K562 treated with DMSO at 1 percent for 12 hours (cell line): ENCODE measurements around the gene NOX1. TPM values are rescaled to one million over a fixed set of nuclear protein-coding genes. Genes with fewer than 3 reads are reported as not detected.

Source experiments
- total RNA-seq: library from RNA; unstranded; fragments of 300-600 nt; gene quantifications from 2 replicates; pipeline ENCODE4 v1.2.3, GENCODE V29; 2022; ENCODE audit not compliant: insufficient read depth

Gene NOX1
- not detected in 2 replicates for total RNA-seq

DNA sequence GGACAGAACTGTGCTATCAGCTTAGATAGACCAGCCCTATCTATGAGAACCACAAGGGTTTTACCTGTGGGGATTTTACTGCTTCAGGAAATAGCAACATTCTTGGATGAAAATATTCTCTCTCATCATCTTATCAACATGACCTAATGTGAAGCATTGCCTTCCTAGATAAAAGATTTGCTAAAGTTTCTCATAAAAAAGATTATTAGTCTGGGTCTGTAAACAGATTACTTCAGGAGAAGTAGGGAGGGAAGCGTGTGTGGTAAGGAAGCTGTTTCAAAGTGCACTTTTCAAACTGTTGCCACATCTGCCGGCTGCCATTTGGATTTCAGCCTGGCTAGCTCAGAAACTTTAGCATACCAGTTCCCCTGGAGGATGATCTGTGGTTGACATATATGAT is at the start of gene NOX1:
Gene NOX1 (minus strand): TSS at position 35 of the 400 bp plus-strand sequence. CDS start 220 bp downstream, outside the sequence.

DNA sequence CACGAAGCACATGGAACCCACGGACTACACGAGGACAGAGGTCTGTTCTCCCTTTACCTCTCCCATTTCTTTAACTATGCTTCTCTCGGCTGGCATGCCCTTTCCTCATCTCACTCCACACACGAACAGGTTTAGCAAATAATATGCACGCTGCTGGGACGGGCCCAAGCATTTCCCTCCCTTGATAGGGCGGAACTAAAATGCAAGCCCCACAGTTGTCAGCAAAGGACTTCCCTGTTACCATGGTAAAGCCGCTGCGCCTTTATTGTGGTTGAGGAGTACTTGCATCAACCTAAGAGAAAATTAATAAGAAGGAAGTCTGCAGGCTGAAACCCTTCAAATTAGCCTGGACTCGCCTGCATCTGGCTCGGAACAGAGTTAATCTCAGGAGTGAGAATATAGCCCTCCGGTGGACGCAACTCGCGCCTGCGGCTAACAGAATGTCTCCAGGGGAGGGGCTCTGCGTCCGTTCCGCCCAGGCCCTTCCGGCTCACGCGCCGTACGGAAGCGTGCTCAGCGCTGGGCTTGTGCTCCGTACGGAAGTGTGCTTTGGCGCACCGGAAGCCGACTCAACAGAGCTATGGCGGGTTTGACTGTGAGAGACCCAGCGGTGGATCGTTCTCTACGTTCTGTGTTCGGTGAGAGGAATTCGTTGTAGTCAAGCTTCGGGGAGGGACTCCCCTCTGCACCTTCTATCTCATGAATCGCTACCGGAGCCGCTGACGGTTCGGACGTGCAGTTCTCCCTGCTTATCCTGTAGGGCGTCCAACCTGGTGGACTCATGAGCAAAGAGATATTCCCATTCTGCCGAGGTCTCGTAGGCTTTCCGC is 54.1 kb downstream of the NOX1 start, which contains the start of gene CSTF2:
Gene CSTF2 (plus strand): TSS at position 555 of the 830 bp plus-strand sequence. CDS start 26 bp downstream, at position 581.

Other genes starting within 250 kb of the NOX1 start
- gene TSPAN6, start 237.6 kb downstream of the NOX1 start, total RNA-seq, result not detected in 2 replicates
- gene SRPX2, start 230.2 kb downstream of the NOX1 start, total RNA-seq, result not detected in 2 replicates
- gene SYTL4, start 142.2 kb downstream of the NOX1 start, total RNA-seq, result 0.90 and 56.1 TPM in 2 replicates
- 19.7 and 37.6 TPM in 2 replicates for gene CSTF2, start 54.0 kb downstream of the NOX1 start, total RNA-seq
- gene XKRX, start 54.6 kb upstream of the NOX1 start, total RNA-seq, result not detected in 2 replicates
- not detected in 2 replicates for gene ARL13A, start 95.3 kb upstream of the NOX1 start, total RNA-seq
- gene TRMT2B, start 177.8 kb upstream of the NOX1 start, total RNA-seq, result 11.2 and 23.9 TPM in 2 replicates
- not detected in 2 replicates for gene TMEM35A, start 204.5 kb upstream of the NOX1 start, total RNA-seq
- 1.8 and 7.7 TPM in 2 replicates for gene CENPI, start 223.8 kb upstream of the NOX1 start, total RNA-seq